Peyer's patch (tissue), 4 donors: ENCODE results near the gene PTPRF. TPM values are rescaled to one million over a fixed set of nuclear protein-coding genes. Genes with fewer than 3 reads are reported as not detected.
A peak's percentile ranks its signal among the peaks of the same experiment; 100 is the strongest.

Source experiments
- DNase-seq, 3 donors: peaks; one replicate each; pipeline ENCODE4 v3.0.0-alpha.2; 2017 to 2019
- H3K27ac ChIP-seq, 4 donors: fragments of 200-600 bp; sonication (generic); one replicate each; pipeline ENCODE4 v1.5.1; 2016 to 2019
- H3K27me3 ChIP-seq, 2 donors: fragments of 200-600 bp; sonication (generic); one replicate each; pipeline ENCODE4 v1.5.1; 2019
- H3K36me3 ChIP-seq, 3 donors: fragments of 200-600 bp; sonication (generic); one replicate each; pipeline ENCODE4 v1.5.1; 2016 to 2019
- H3K4me1 ChIP-seq, 4 donors: fragments of 200-600 bp; sonication (generic); one replicate each; pipeline ENCODE4 v1.5.1; 2016 to 2019
- H3K4me3 ChIP-seq, 4 donors: fragments of 200-600 bp; sonication (generic); 1 replicate in 3 of 4; 2 replicates in 1 of 4; pipeline ENCODE4 v1.5.1; 2016 to 2019; ENCODE audit warnings: mild to moderate bottlenecking in 1 of 4
- H3K9me3 ChIP-seq, 4 donors: fragments of 200-600 bp; sonication (generic); one replicate each; pipeline ENCODE4 v1.5.1; 2016 to 2019; ENCODE audit warnings: mild to moderate bottlenecking in 1 of 4
- CTCF ChIP-seq, 6 experiments: fragments of 450-650 bp in 4 of 6; fragments of 200-600 bp in 2 of 6; sonication (generic) in 1 of 6; IDR thresholded peaks; one replicate each; pipeline ENCODE4 v1.5.1; 2017 to 2019; ENCODE audit warnings: antibody characterized with exemption in 6 of 6, mild to moderate bottlenecking in 3 of 6, moderate library complexity in 1 of 6
- POLR2A ChIP-seq, 2 donors: fragments of 450-650 bp; IDR thresholded peaks; one replicate each; pipeline ENCODE4 v1.5.1; 2017; ENCODE audit warnings: antibody characterized with exemption in 2 of 2, mild to moderate bottlenecking in 2 of 2, moderate library complexity in 2 of 2
- total RNA-seq, 4 donors: library from RNA; depleted of rRNA; stranded (reverse); fragments of >200 nt; gene quantifications; one replicate each; pipeline ENCODE4 v1.1.0, GENCODE V29; 2016

The PTPRF gene
- total RNA-seq, 4 donors from 2014 or later = 149 to 613 (median 528) TPM

GRCh38 chr1:43552059-43552742 lies 21.5 kb downstream of the PTPRF start:
- no peak for TF ChIP-seq CTCF (IDR thresholded peaks at IDR 0.05)
- TF ChIP-seq POLR2A (IDR thresholded peaks at IDR 0.05) = no peak
- H3K36me3 ChIP-seq = peaks cover 0 to 31% (median 0%) of the 10 kb centered on the region in 3 donors
- no peak overlapping the region for H3K4me3 ChIP-seq
- no peaks in the 10 kb centered on the region for H3K27me3 ChIP-seq
- peak overlapping the region in 3 of 4 donors; percentile 32 to 94 (median 49) for H3K27ac ChIP-seq
- H3K9me3 ChIP-seq = no peaks in the 10 kb centered on the region
- no peak for DNase-seq
- H3K4me1 ChIP-seq = peaks cover 0 to 70% (median 12%) of the 10 kb centered on the region in 4 donors

- Histone ChIP-seq H3K27ac (peak overlapping the region in 2 of 4 donors; percentile 49 to 94), H3K9me3 (no peaks in the 10 kb centered on the region), H3K4me1 (peaks cover 0 to 68% (median 13%) of the 10 kb centered on the region in 4 donors), H3K27me3 (no peaks in the 10 kb centered on the region), H3K4me3 (no peak overlapping the region), H3K36me3 (peaks cover 0 to 31% (median 0%) of the 10 kb centered on the region in 3 donors)
- DNase-seq = no peak
- TF ChIP-seq POLR2A (IDR thresholded peaks at IDR 0.05) (no peak), CTCF (IDR thresholded peaks at IDR 0.05) (no peak)
Observed at GRCh38 chr1:43552813-43553212, 22.1 kb downstream of the PTPRF start.

DNA sequence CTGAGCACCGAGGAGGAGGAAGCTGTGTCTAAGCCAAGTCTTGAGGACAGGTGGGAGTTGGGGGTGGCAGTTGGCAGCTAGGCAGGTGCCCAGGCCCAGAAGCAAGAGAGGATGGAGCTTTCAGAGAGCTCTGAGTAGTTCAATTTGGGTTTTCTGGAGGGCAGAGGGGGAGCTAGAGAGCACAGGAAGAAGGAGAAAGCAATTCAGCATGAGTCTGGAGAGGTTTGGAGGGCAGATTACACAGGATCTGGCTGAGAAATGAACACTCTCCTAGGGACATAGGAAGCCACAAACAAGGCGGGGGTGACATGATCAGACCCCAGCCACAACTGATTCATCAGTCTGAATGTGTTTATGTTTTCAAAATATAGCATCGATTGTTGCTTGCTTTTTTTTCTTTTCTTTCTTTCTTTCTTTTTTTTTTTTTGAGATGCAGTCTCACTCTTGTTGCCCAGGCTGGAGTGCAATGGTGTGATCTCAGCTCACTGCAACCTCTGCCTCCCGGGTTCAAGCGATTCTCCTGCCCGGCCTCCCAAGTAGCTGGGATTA lies 23.8 kb downstream of the PTPRF start:
- no peaks in the 10 kb centered on the region for H3K27me3 ChIP-seq
- TF ChIP-seq CTCF (IDR thresholded peaks at IDR 0.05) = peak in 2 of 6 experiments; percentile 29
- TF ChIP-seq POLR2A (IDR thresholded peaks at IDR 0.05) = no peak
- H3K4me1 ChIP-seq = peaks cover 0 to 68% (median 12%) of the 10 kb centered on the region in 4 donors
- peaks cover 0 to 31% (median 0%) of the 10 kb centered on the region in 3 donors for H3K36me3 ChIP-seq
- H3K27ac ChIP-seq = no peak overlapping the region
- no peak overlapping the region for H3K4me3 ChIP-seq
- no peak for DNase-seq
- H3K9me3 ChIP-seq = no peaks in the 10 kb centered on the region

DNA sequence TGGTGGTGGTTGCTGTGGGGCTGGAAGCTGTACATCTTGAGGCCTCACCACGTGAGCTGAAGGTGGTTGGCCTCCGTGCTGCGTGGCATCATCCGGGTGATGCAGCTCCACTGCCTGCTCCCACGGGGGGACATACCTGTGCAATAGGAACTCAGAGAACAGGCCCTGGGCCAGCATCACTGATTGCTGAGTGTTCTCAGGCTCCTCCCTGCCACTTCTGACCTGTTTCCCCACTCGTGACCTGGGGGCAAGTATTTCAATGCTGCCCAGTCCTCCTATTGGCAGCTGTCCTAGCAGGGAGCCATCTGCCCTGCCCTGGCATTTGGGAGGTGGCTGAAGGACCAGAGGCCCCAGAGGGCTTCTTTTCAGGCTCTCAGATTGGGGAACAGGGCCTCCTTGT lies 26.1 kb downstream of the PTPRF start:
- peaks cover 0 to 42% (median 0%) of the 10 kb centered on the region in 3 donors for H3K36me3 ChIP-seq
- no peaks in the 10 kb centered on the region for H3K9me3 ChIP-seq
- H3K4me3 ChIP-seq = no peak overlapping the region
- peak overlapping the region in 3 of 4 donors; percentile 46 to 98 (median 87) for H3K27ac ChIP-seq
- no peaks in the 10 kb centered on the region for H3K27me3 ChIP-seq
- H3K4me1 ChIP-seq = peaks cover 0 to 50% (median 6%) of the 10 kb centered on the region in 4 donors
- TF ChIP-seq POLR2A (IDR thresholded peaks at IDR 0.05) (no peak), CTCF (IDR thresholded peaks at IDR 0.05) (no peak)
- DNase-seq = no peak

GRCh38 chr1:43557744-43558245 lies 27.1 kb downstream of the PTPRF start:
- no peaks in the 10 kb centered on the region for H3K9me3 ChIP-seq
- H3K4me1 ChIP-seq = peaks cover 0 to 40% (median 6%) of the 10 kb centered on the region in 4 donors
- TF ChIP-seq CTCF (IDR thresholded peaks at IDR 0.05) (no peak), POLR2A (IDR thresholded peaks at IDR 0.05) (no peak)
- H3K27me3 ChIP-seq = no peaks in the 10 kb centered on the region
- peak overlapping the region in 3 of 4 donors; percentile 72 to 98 (median 87) for H3K27ac ChIP-seq
- DNase-seq = peak in 2 of 3 donors; percentile 82 to 92
- H3K36me3 ChIP-seq = peaks cover 0 to 42% (median 0%) of the 10 kb centered on the region in 3 donors
- H3K4me3 ChIP-seq = peak overlapping the region in 2 of 4 donors; percentile 5 to 37
